Subcutaneous adipose tissue (tissue), 4 donors: Measurements from ENCODE around the gene EXOC3L2. TPM values are rescaled to one million over a fixed set of nuclear protein-coding genes. Genes with fewer than 3 reads are reported as not detected.

Experiments used
- total RNA-seq, 4 donors: library from RNA; depleted of rRNA; stranded (reverse); fragments of >200 nt; gene quantifications; one replicate each; pipeline ENCODE4 v1.1.0, GENCODE V29; 2016
- TF ChIP-seq, protein P1 (sequence below): fragments of 450-650 bp; IDR thresholded peaks from one replicate; pipeline ENCODE4 v1.5.1; 2016; ENCODE audit warnings: low read depth, mild to moderate bottlenecking, control low read depth, antibody characterized with exemption, moderate library complexity

Gene EXOC3L2
- total RNA-seq, 4 donors from 2014 or later, result 0.44 to 2.6 (median 0.91) TPM

DNA sequence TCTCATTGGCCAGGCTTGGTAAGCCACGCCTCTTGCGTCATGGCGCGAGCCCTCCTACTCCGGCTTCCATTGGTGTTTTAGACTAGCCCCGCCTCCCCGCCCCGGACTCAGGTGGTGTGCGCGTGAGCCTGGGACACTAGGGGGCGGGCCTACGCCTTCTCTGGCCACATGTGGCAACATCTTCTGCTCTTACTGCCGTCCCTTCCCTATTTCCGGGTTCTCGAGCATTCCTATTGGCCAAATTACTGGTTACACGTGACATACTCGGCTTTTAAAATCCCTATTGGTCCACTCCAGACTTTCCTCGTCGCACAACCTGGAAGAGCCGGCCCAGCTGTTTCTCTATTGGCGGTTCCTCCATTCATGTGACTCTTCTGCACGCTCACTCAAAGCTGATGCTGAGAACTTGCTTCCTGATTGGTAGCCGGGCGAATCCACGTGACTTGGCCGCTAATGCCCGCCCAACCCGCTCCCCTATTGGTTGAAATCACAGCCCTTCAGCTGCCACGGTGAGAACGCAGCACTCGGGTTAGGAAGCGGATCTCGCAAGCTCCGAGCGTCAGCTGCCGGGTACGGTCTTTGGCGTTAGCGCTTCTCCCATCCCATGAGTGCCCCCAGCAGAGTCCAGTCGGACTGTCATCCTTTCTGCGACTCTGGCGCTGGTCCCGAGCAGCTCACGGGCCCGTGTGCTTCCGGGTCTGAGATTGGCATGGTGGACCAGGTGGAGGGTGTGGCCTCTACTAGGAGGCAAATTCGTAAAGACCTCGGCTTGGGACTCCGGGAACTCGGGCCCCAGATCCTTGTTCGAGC, 66.7 kb downstream of the EXOC3L2 start, which contains the start of gene BLOC1S3:
TSS of gene BLOC1S3 (plus strand) at position 523 of the 810 bp plus-strand sequence. CDS start 513 bp downstream, outside the sequence.
- TF ChIP-seq, protein P1, sequence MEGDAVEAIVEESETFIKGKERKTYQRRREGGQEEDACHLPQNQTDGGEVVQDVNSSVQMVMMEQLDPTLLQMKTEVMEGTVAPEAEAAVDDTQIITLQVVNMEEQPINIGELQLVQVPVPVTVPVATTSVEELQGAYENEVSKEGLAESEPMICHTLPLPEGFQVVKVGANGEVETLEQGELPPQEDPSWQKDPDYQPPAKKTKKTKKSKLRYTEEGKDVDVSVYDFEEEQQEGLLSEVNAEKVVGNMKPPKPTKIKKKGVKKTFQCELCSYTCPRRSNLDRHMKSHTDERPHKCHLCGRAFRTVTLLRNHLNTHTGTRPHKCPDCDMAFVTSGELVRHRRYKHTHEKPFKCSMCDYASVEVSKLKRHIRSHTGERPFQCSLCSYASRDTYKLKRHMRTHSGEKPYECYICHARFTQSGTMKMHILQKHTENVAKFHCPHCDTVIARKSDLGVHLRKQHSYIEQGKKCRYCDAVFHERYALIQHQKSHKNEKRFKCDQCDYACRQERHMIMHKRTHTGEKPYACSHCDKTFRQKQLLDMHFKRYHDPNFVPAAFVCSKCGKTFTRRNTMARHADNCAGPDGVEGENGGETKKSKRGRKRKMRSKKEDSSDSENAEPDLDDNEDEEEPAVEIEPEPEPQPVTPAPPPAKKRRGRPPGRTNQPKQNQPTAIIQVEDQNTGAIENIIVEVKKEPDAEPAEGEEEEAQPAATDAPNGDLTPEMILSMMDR, result no peak

DNA sequence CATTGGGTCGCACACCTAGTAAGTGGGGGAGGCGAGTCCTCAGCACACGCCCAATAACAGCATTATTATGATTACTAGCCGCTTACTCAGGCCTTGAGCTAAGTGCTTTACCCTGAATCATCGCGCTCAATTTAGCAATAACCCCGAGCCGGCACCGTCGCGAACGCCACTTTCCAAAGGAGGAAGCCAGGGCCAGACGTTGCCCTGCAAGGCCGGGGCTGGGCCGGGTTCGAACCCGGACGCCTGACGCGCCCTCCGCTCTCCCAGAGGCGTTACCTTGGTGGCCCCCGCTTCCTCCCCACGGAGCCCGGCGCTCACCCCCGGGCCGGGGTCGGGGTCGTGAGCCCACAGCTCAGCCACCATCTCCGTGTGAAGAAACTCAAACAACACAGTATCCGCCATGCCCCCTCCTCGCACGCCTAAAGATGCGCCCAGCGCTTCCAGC, 67.4 kb downstream of the EXOC3L2 start, which contains the start of gene TRAPPC6A:
TSS of gene TRAPPC6A (minus strand) at position 421 of the 445 bp plus-strand sequence. CDS start at position 402, 19 bp downstream.
- TF ChIP-seq, protein P1, result no peak

DNA sequence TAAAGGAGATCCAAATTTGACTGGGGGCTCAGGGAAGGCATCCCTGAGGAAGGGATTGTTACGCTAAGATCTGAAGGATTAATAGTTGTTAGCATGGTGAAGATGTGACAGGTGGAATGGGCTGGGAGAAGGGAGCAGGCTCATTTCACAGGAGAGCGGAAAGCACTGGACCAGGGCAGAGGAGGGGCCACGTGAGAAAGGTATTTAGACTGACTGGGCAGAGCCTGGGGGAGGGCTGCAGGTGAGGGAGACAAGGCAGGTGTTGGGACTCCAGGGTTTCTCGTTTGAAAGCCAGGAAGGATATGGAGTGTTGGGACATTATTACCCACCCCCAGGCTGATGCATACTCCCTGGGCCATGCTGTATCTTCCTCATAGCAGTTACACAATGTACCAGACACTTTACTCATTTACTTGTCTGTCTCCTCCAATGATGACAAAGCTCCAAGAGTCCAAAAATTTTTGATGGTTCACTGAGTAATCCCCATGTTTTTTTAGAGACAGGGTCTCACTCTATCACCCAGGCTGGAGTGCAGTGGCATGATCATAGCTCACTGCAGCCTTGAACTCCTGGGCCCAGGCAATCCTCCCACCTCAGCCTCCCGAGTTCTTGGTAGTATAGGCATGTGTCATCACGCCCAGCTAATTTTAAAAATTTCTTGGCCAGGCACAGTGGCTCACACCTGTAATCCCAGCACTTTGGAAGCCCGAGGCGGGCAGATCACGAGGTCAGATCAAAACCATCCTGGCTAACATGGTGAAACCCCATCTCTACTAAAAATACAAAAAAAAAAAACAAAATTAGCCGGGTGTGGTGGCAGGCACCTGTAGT, 69.5 kb downstream of the EXOC3L2 start:
- TF ChIP-seq, protein P1, result no peak

DNA sequence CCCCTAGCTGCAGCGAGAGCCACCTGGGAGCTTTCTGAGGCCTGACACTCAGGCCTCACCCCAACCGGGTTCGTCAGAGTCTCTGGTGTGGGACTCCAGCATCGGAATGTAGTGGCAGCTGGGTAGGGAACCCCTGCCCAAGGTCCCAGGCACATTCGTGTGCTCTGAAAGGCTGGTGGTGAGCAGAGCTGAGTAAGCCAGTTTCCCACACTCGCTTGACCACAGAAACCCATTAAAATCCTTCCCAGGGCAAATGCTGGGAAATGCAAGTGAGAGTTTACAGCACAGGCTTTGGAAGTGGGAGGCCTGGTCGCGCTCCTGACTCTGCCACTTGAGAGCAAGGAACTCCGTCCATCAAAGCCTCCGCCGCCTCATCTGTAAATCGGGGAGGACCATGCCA, 71.4 kb downstream of the EXOC3L2 start:
- TF ChIP-seq, protein P1, result no peak

DNA sequence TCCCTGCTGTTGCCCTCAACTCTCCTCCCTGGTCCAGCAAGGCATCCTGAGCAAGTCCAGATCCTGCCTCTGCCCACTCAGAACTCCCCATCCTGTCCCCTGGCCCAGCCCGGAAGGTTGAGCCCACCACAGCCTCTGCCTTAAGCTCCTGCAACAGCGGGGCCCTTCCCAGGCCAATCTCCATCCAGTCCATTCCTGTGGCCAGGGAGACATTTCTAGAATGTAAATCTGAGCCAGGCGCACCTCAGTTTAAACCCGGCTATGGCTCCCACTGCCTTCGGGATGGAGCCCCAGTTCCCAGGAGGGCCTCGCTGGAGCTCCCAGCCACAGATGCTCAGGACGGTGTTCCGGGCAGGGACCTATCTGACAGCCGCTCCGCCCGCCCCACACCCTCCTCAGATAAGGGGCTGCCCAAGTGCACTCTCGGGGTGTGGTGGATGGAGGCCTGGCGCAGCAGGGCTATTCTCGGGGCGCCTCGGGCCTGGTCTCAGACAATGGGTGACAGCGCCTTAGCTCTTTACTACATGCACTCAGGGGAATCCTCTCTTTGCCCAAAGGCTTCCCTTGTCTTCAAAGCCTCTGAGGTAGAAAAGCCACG, 72.5 kb downstream of the EXOC3L2 start:
- TF ChIP-seq, protein P1, result no peak

DNA sequence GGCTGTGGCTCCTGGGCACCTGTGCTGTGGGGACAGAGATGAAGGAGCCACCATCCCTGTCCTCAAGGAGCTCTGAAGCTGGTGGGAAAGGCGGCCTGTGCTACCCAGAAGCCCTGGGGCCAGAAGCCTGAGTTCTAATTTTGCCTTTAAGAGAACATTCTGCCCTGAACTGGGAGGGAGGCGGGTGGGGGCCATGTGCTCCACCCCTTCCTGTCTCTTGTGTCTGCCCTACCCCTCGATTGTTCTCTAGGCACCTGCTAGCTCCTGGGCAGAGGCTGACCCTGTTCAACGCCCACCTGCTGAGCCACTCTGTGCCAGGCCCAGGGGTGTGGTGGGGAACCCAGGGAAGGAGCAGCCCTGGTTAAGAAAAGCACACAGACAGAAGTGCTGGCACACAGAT, 73.0 kb downstream of the EXOC3L2 start:
- TF ChIP-seq, protein P1, result no peak
